GM19193 (cell line): ENCODE data around the gene MGAT1.

Experiments used
- POLR2A ChIP-seq: IDR thresholded peaks from 4 replicates; pipeline ENCODE4 v1.6.1; 2011; ENCODE audit not compliant: insufficient read depth, insufficient read length; ENCODE audit errors: extremely low read depth

The MGAT1 gene

DNA sequence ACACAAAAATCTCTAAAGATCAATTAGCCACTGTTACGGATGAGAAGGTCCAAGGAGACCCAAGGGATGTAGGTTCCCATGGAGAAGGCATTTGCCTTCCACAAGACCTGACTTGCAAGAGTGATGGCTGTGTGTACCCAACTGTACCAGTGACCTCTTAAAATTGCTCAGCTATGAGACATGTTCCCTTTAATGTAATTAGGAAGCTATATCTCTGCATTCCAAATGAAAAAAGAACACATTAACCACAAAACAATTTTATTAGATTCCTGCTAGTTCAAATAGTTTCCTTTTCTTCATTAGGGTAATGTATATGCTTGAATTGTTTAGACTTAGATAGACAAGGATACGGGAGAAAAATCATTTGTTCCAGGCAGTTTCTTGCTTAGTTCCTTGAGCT lies 66.1 kb downstream of the MGAT1 start:
- no peak for TF ChIP-seq POLR2A
